Calu3 (cell line): ENCODE measurements around the gene COA3. TPM values are rescaled to one million over a fixed set of nuclear protein-coding genes. Genes with fewer than 3 reads are reported as not detected.

Experiments
- BruUV-seq: library from RNA; stranded (reverse); fragments of 400-500 nt; replicated peaks from 2 replicates; lab custom pipeline; 2021; lab: Mats Ljungman, UMichigan
- CTCF ChIA-PET: fragments of 300-600 bp; sonication (Branson Sonifier 250); formaldehyde crosslinking; loops from one replicate; lab custom pipeline; 2022; ENCODE audit warnings: antibody characterized with exemption; lab: Charles Lee
- DNase-seq: peaks from one replicate; pipeline ENCODE4 v3.0.0; 2022
- H3K27ac Mint-ChIP-seq: one replicate; pipeline ENCODE4 v1.8.0; 2022; ENCODE audit warnings: mixed read lengths; ENCODE audit not compliant: unreplicated experiment
- H3K27me3 Mint-ChIP-seq: one replicate; pipeline ENCODE4 v1.8.0; 2022; ENCODE audit warnings: mixed read lengths; ENCODE audit not compliant: unreplicated experiment
- H3K36me3 Mint-ChIP-seq: one replicate; pipeline ENCODE4 v1.8.0; 2022; ENCODE audit warnings: mild to moderate bottlenecking, moderate library complexity, mixed read lengths; ENCODE audit not compliant: insufficient read depth, unreplicated experiment
- H3K4me1 Mint-ChIP-seq: one replicate; pipeline ENCODE4 v1.8.0; 2022; ENCODE audit warnings: mild to moderate bottlenecking, low read depth, mixed read lengths; ENCODE audit not compliant: unreplicated experiment
- H3K4me3 Mint-ChIP-seq: one replicate; pipeline ENCODE4 v1.8.0; 2022; ENCODE audit warnings: mild to moderate bottlenecking, low read depth, moderate library complexity, mixed read lengths; ENCODE audit not compliant: unreplicated experiment
- H3K9me3 Mint-ChIP-seq: one replicate; pipeline ENCODE4 v1.8.0; 2022; ENCODE audit warnings: low read depth, mixed read lengths; ENCODE audit not compliant: unreplicated experiment
- intact Hi-C: fragments of 100-400 bp; cut with micrococcal nuclease; formaldehyde crosslinking; loops from one replicate; pipeline ENCODE4 v1.10.0; 2022; ENCODE audit not compliant: unreplicated experiment
- total RNA-seq: library from RNA; stranded (reverse); gene quantifications from 2 replicates; pipeline ENCODE4 v1.2.3, GENCODE V29; 2022
- TF ChIP-seq, protein P1 (sequence below): fragments of 200-600 bp; IDR thresholded peaks from one replicate; pipeline ENCODE4 v1.8.0; 2022; ENCODE audit warnings: antibody characterized with exemption; ENCODE audit not compliant: unreplicated experiment

The COA3 gene
- total RNA-seq, 1 experiment from 2014 or later: 99.9 TPM

DNA sequence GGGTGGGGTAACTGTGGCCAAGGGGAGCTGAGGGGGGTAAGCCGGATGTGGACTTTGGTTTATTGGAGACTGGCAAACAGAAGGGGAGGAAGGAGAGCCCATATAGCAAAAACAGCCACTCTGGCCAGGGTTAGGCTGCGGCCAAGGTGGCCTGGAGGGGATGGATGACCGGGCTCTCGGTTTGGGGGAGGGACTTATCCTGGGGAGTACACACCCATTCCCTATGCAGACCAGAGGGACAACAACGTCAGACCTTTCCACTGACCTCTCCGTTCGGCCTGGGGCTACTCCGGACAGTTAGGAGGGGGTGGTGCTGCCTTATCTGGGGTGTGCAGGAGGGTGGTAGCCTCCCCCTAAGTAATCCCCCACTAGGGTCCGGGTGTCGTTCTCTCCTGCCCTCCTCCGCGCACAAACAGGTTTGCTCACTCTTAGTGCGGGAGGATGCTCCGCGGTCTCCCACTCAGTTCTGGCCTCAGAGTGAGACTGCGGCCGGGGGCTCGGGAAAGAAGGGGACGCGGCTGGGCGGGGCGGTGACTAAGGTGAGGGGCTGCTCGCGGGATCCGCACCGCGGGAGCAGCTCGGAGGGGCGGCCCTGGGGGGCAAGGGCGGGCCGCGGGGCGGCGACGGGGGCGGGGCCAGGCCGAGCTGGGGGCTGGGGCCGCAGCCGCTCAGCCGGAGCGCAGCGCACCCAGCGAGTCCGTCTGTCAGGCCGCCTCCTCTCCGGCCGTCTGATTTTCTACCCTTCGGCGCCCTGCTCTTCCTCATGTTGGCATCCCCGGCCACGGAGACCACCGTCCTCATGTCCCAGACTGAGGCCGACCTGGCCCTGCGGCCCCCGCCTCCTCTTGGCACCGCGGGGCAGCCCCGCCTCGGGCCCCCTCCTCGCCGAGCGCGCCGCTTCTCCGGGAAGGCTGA lies 18.3 kb downstream of the COA3 start, which contains the start of gene WNK4:
Gene WNK4 (plus strand): TSS at position 675 of the 915 bp plus-strand sequence. CDS start 89 bp downstream, at position 764.
- CTCF ChIA-PET: interaction anchor here (1.2 to 1.6 kb wide), 2 partner anchors 10 to 17 kb away, joined by 3 to 6 read pairs; no protein-coding TSS in a partner anchor
- BruUV-seq: no TSS peak

GRCh38 chr17:42779304-42779935 lies 19.1 kb downstream of the COA3 start:
- Mint-ChIP-seq H3K27me3 (peaks cover 37% of the 10 kb centered on the region), H3K27ac (peak overlapping the region; percentile 45), H3K36me3 (peaks cover 42% of the 10 kb centered on the region), H3K4me1 (peaks cover 12% of the 10 kb centered on the region), H3K4me3 (peak overlapping the region; percentile 57), H3K9me3 (no peaks in the 10 kb centered on the region)
- CTCF ChIA-PET: no interaction called here
- intact Hi-C loops: no loop called here
- BruUV-seq: no TSS peak
- TF ChIP-seq, protein P1, sequence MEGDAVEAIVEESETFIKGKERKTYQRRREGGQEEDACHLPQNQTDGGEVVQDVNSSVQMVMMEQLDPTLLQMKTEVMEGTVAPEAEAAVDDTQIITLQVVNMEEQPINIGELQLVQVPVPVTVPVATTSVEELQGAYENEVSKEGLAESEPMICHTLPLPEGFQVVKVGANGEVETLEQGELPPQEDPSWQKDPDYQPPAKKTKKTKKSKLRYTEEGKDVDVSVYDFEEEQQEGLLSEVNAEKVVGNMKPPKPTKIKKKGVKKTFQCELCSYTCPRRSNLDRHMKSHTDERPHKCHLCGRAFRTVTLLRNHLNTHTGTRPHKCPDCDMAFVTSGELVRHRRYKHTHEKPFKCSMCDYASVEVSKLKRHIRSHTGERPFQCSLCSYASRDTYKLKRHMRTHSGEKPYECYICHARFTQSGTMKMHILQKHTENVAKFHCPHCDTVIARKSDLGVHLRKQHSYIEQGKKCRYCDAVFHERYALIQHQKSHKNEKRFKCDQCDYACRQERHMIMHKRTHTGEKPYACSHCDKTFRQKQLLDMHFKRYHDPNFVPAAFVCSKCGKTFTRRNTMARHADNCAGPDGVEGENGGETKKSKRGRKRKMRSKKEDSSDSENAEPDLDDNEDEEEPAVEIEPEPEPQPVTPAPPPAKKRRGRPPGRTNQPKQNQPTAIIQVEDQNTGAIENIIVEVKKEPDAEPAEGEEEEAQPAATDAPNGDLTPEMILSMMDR: no peak
- no peak for DNase-seq

More for the DNA sequence above, 18.3 kb downstream of the COA3 start, which contains the start of gene WNK4:
- peaks cover 9% of the 10 kb centered on the region for H3K4me1 Mint-ChIP-seq
- peak; percentile 41 for DNase-seq
- peak within 1 kb of the TSS; percentile 57 for H3K4me3 Mint-ChIP-seq
- H3K9me3 Mint-ChIP-seq: no peaks in the 10 kb centered on the region
- TF ChIP-seq, protein P1: no peak
- intact Hi-C loops: no loop called here
- H3K27ac Mint-ChIP-seq: peak within 1 kb of the TSS; percentile 45
- H3K36me3 Mint-ChIP-seq: peaks cover 38% of the 10 kb centered on the region
- H3K27me3 Mint-ChIP-seq: peaks cover 43% of the 10 kb centered on the region

GRCh38 chr17:42778570-42778969 lies 19.9 kb downstream of the COA3 start:
- CTCF ChIA-PET: interaction anchor here (1.4 kb wide), 1 partner anchor 15 kb away, joined by 3 read pairs; no protein-coding TSS in a partner anchor
- no TSS peak for BruUV-seq
- H3K27me3 Mint-ChIP-seq: peaks cover 28% of the 10 kb centered on the region
- H3K36me3 Mint-ChIP-seq: peaks cover 49% of the 10 kb centered on the region
- H3K27ac Mint-ChIP-seq: no peak overlapping the region
- no peak for DNase-seq
- intact Hi-C loops: no loop called here
- no peaks in the 10 kb centered on the region for H3K9me3 Mint-ChIP-seq
- H3K4me1 Mint-ChIP-seq: peaks cover 17% of the 10 kb centered on the region
- TF ChIP-seq, protein P1: no peak
- H3K4me3 Mint-ChIP-seq: no peak overlapping the region

- CTCF ChIA-PET: no interaction called here
- no peak for DNase-seq
- Mint-ChIP-seq H3K4me1 (peaks cover 18% of the 10 kb centered on the region), H3K27ac (no peak overlapping the region), H3K9me3 (no peaks in the 10 kb centered on the region), H3K27me3 (peaks cover 1% of the 10 kb centered on the region), H3K36me3 (peaks cover 49% of the 10 kb centered on the region), H3K4me3 (no peak overlapping the region)
- intact Hi-C loops: no loop called here
- BruUV-seq: no TSS peak
- TF ChIP-seq, protein P1: no peak
Observed at GRCh38 chr17:42775534-42776098, 22.9 kb downstream of the COA3 start.
